K562 (cell line): ENCODE results near the gene GFI1. TPM values are rescaled to one million over a fixed set of nuclear protein-coding genes. Genes with fewer than 3 reads are reported as not detected.

Source experiments
- GABPB2 ChIP-seq: fragments of 250-450 bp; sonication (Bioruptor Pico); conservative IDR thresholded peaks from 2 replicates; pipeline ENCODE4 v1.5.1; 2021; ENCODE audit warnings: mild to moderate bottlenecking
- JUNB ChIP-seq: fragments of 450-650 bp; formaldehyde crosslinking; conservative IDR thresholded peaks from 2 replicates; pipeline ENCODE4 v1.4.0; 2020; ENCODE audit warnings: mild to moderate bottlenecking
- POU5F1 ChIP-seq: fragments of 150-350 bp; IDR thresholded peaks from 2 replicates; pipeline ENCODE4 v1.6.1; 2014; ENCODE audit warnings: borderline replicate concordance, low read length, low read depth, mild to moderate bottlenecking; ENCODE audit not compliant: partially characterized antibody
- RBM15 ChIP-seq: fragments of 200-400 bp; formaldehyde crosslinking; IDR thresholded peaks from 2 replicates; pipeline ENCODE4 v1.6.1; 2018; ENCODE audit warnings: mild to moderate bottlenecking, low read length, moderate library complexity; ENCODE audit not compliant: insufficient read depth
- TAF7 ChIP-seq: fragments of 450-650 bp; IDR thresholded peaks from 2 replicates; pipeline ENCODE4 v1.6.1; 2016; ENCODE audit warnings: missing genetic modification characterization, missing compliant biosample characterization
- TBL1XR1 ChIP-seq, 2 experiments: IDR thresholded peaks; 2 replicates each; pipeline ENCODE4 v1.6.1; 2012; ENCODE audit warnings: improper control_type of control experiment in 2 of 2, low read length in 2 of 2, mild to moderate bottlenecking in 1 of 2
- ZNF121 ChIP-seq: sonication (generic); formaldehyde crosslinking; conservative IDR thresholded peaks from 2 replicates; pipeline ENCODE4 v1.8.0; 2022; ENCODE audit warnings: missing genetic modification reagents
- polyA plus RNA-seq, 8 experiments: library from polyadenylated mRNA; depleted of rRNA in 4 of 8; stranded (reverse) in 5 of 8; unstranded in 3 of 8; fragments of >200 nt; fragmentation: Nextera tagmentation in 2 of 8; fragmentation: Illumina TruSeq in 1 of 8; extraction: Ambion mirVana in 2 of 8; extraction: Trizol in 1 of 8; gene quantifications; 2 replicates each; pipeline versions ENCODE4 v1.2.1 to v1.2.3, GENCODE V29; 2011 to 2014; ENCODE audit warnings: inconsistent platforms in 1 of 8, missing spikeins in 1 of 8
- total RNA-seq, 7 experiments: library from RNA; depleted of rRNA in 6 of 7; stranded (reverse); fragments of >200 nt in 6 of 7; fragmentation: Illumina TruSeq in 2 of 7; extraction: Trizol in 2 of 7; gene quantifications; 2 replicates each; pipeline versions ENCODE4 v1.2.1 to v1.2.3, GENCODE V29; 2011 to 2021; ENCODE audit warnings: low replicate concordance in 1 of 7
- TF ChIP-seq, protein P1 (sequence below): fragments of 150-350 bp; IDR thresholded peaks from 2 replicates; pipeline ENCODE4 v1.6.1; 2014; ENCODE audit warnings: low read depth, mild to moderate bottlenecking, low read length, borderline replicate concordance
- TF ChIP-seq, protein P2 (sequence below): fragments of 450-650 bp; IDR thresholded peaks from 2 replicates; pipeline ENCODE4 v1.6.1; 2016; ENCODE audit warnings: low read depth

Gene GFI1
- total and polyA plus RNA-seq, 9 of the 15 experiments (the other 6 are each of a cell fraction or from before 2014, with no cell fraction given): 0.07 to 0.93 (median 0.46) TPM

DNA sequence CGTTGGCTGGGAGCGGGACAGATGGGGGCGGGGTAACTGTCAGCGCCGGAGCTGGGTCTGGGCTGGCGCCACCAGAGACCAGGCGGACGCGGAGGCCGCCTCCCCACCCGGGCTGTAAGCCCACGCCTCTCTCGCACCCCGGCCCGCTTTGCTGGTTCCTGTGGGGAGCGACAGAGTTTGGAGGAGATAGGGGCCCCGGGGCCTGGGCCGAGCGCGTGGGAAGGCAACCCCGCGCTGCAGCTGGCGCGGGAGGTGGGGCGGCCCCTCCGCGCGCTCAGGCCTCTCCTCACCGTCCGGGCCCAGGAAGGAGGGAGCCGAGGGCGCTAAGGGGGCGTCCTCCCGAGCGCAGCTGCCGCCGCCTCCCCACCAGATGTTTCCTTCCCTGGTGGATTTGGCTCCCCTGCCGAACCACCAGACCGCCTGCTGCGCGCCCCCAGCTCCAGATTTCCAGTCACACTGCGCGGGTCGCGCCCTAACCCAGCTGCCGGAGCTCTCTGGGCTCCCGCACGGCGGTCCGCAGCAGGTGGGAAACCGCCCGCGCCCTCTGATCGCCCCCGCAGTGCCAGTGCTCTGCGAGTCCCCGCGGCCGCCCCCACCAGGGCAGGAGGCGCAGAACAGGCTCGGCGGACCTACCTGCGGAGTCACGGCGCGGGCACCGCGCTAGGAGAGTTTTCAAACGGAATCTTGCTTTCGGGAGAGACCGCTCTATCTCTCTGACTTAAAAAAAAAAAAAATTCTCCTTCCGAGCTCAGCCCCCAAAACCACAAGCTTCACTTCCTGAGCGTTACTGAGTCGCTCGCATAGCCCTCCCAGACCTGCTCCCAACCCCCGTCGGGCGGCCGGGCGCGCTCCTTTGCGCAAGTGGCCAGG lies 1.1 kb downstream of the GFI1 start (continued):
- no peak for TF ChIP-seq JUNB (CRISPR knock-in tag)
- no peak for TF ChIP-seq ZNF121
- TF ChIP-seq, protein P1, sequence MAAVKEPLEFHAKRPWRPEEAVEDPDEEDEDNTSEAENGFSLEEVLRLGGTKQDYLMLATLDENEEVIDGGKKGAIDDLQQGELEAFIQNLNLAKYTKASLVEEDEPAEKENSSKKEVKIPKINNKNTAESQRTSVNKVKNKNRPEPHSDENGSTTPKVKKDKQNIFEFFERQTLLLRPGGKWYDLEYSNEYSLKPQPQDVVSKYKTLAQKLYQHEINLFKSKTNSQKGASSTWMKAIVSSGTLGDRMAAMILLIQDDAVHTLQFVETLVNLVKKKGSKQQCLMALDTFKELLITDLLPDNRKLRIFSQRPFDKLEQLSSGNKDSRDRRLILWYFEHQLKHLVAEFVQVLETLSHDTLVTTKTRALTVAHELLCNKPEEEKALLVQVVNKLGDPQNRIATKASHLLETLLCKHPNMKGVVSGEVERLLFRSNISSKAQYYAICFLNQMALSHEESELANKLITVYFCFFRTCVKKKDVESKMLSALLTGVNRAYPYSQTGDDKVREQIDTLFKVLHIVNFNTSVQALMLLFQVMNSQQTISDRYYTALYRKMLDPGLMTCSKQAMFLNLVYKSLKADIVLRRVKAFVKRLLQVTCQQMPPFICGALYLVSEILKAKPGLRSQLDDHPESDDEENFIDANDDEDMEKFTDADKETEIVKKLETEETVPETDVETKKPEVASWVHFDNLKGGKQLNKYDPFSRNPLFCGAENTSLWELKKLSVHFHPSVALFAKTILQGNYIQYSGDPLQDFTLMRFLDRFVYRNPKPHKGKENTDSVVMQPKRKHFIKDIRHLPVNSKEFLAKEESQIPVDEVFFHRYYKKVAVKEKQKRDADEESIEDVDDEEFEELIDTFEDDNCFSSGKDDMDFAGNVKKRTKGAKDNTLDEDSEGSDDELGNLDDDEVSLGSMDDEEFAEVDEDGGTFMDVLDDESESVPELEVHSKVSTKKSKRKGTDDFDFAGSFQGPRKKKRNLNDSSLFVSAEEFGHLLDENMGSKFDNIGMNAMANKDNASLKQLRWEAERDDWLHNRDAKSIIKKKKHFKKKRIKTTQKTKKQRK: no peak
- no peak for TF ChIP-seq TAF7 (tag)
- TF ChIP-seq GABPB2: no peak
- TF ChIP-seq, protein P2, sequence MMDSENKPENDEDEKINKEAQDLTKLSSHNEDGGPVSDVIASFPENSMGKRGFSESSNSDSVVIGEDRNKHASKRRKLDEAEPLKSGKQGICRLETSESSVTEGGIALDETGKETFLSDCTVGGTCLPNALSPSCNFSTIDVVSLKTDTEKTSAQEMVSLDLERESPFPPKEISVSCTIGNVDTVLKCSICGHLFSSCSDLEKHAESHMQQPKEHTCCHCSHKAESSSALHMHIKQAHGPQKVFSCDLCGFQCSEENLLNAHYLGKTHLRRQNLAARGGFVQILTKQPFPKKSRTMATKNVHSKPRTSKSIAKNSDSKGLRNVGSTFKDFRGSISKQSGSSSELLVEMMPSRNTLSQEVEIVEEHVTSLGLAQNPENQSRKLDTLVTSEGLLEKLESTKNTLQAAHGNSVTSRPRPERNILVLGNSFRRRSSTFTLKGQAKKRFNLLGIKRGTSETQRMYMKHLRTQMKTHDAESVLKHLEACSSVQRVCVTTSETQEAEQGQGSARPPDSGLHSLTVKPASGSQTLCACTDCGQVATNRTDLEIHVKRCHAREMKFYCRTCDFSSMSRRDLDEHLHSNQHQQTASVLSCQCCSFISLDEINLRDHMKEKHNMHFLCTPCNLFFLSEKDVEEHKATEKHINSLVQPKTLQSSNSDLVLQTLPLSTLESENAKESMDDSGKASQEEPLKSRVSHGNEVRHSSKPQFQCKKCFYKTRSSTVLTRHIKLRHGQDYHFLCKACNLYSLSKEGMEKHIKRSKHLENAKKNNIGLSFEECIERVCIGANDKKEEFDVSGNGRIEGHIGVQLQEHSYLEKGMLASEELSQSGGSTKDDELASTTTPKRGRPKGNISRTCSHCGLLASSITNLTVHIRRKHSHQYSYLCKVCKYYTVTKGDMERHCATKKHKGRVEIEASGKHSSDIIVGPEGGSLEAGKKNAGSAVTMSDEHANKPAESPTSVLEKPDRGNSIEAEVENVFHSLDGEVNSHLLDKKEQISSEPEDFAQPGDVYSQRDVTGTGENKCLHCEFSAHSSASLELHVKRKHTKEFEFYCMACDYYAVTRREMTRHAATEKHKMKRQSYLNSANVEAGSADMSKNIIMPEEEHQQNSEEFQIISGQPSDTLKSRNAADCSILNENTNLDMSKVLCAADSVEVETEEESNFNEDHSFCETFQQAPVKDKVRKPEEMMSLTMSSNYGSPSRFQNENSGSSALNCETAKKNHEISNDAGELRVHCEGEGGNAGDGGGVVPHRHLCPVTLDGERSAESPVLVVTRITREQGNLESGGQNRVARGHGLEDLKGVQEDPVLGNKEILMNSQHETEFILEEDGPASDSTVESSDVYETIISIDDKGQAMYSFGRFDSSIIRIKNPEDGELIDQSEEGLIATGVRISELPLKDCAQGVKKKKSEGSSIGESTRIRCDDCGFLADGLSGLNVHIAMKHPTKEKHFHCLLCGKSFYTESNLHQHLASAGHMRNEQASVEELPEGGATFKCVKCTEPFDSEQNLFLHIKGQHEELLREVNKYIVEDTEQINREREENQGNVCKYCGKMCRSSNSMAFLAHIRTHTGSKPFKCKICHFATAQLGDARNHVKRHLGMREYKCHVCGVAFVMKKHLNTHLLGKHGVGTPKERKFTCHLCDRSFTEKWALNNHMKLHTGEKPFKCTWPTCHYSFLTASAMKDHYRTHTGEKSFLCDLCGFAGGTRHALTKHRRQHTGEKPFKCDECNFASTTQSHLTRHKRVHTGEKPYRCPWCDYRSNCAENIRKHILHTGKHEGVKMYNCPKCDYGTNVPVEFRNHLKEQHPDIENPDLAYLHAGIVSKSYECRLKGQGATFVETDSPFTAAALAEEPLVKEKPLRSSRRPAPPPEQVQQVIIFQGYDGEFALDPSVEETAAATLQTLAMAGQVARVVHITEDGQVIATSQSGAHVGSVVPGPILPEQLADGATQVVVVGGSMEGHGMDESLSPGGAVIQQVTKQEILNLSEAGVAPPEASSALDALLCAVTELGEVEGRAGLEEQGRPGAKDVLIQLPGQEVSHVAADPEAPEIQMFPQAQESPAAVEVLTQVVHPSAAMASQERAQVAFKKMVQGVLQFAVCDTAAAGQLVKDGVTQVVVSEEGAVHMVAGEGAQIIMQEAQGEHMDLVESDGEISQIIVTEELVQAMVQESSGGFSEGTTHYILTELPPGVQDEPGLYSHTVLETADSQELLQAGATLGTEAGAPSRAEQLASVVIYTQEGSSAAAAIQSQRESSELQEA: no peak
- no peak for TF ChIP-seq TBL1XR1 (IDR thresholded peaks at IDR 0.05; ENCODE audit: low read length in 2 of 2)
- TF ChIP-seq RBM15: no peak
- no peak for TF ChIP-seq POU5F1
